Panc1 (cell line): ENCODE measurements around the gene KLK14. TPM values are rescaled to one million over a fixed set of nuclear protein-coding genes. Genes with fewer than 3 reads are reported as not detected.

Experiments used
- ATAC-seq: fragments of 200-7000 bp; cut with Tn5 transposase; 2 replicates; pipeline ENCODE4 v1.9.1; 2020; ENCODE audit warnings: mild to moderate bottlenecking, moderate library complexity
- BruUV-seq: library from RNA; stranded (reverse); fragments of 400-500 nt; replicated peaks from 2 replicates; lab custom pipeline; 2021; lab: Mats Ljungman, UMichigan
- CTCF ChIA-PET: fragments of 300-600 bp; sonication (Branson Sonifier 250); formaldehyde crosslinking; loops from one replicate; lab custom pipeline; 2022; ENCODE audit warnings: antibody characterized with exemption; lab: Charles Lee
- POLR2A ChIA-PET: fragments of 300-600 bp; sonication (Branson Sonifier 250); formaldehyde crosslinking; loops from one replicate; lab custom pipeline; 2022; ENCODE audit warnings: antibody characterized with exemption; lab: Charles Lee
- DNase-seq: peaks from one replicate; pipeline ENCODE4 v3.0.0-alpha.2; 2010; ENCODE audit warnings: low read depth, low spot score
- H3K27ac ChIP-seq: 2 replicates; pipeline ENCODE4 v1.5.1; 2011; ENCODE audit warnings: mild to moderate bottlenecking, low read length, inconsistent platforms
- H3K27me3 ChIP-seq: fragments of 200-500 bp; sonication (Bioruptor generic); 2 replicates; pipeline ENCODE4 v1.6.0; 2014; ENCODE audit warnings: low read length, inconsistent platforms; ENCODE audit not compliant: control insufficient read depth, insufficient read depth
- H3K36me3 ChIP-seq: fragments of 200-500 bp; sonication (Bioruptor generic); 2 replicates; pipeline ENCODE4 v1.5.1; 2014; ENCODE audit warnings: inconsistent platforms, mild to moderate bottlenecking, low read length, moderate library complexity; ENCODE audit not compliant: control insufficient read depth, insufficient read depth
- H3K4me1 ChIP-seq: 2 replicates; pipeline ENCODE4 v1.5.1; 2011; ENCODE audit warnings: inconsistent platforms, mild to moderate bottlenecking, low read length, moderate library complexity; ENCODE audit not compliant: control insufficient read depth, insufficient read depth
- H3K4me3 ChIP-seq, 2 experiments: 2 replicates each; pipeline ENCODE4 v1.5.1; 2011 to 2012; ENCODE audit warnings: low read depth in 2 of 2, low read length in 2 of 2, mild to moderate bottlenecking in 2 of 2, inconsistent platforms in 1 of 2, moderate library complexity in 1 of 2
- H3K9me3 ChIP-seq: fragments of 200-500 bp; sonication (Bioruptor generic); 2 replicates; pipeline ENCODE4 v1.5.1; 2014; ENCODE audit warnings: low read depth, mild to moderate bottlenecking, inconsistent platforms, low read length, moderate library complexity; ENCODE audit not compliant: control insufficient read depth, insufficient read depth
- POLR2AphosphoS5 ChIP-seq: IDR thresholded peaks from 2 replicates; pipeline ENCODE4 v1.6.1; 2012; ENCODE audit warnings: mild to moderate bottlenecking, low read depth, low read length, moderate library complexity
- SIN3A ChIP-seq: IDR thresholded peaks from 2 replicates; pipeline ENCODE4 v1.6.1; 2012; ENCODE audit warnings: low read depth, mild to moderate bottlenecking, low read length, moderate library complexity, borderline replicate concordance; ENCODE audit not compliant: insufficient read depth
- TCF7L2 ChIP-seq: IDR thresholded peaks from 2 replicates; pipeline ENCODE4 v1.6.1; 2011; ENCODE audit warnings: mild to moderate bottlenecking, low read depth, low read length, inconsistent platforms
- in situ Hi-C: cut with HindIII; loops from 2 replicates; pipeline ENCODE4 v1.10.0; 2016; ENCODE audit warnings: low sequenced_read_pairs, low pct_unique_long_range_greater_than_20kb
- intact Hi-C: fragments of 100-400 bp; cut with micrococcal nuclease; formaldehyde crosslinking; loops from one replicate; pipeline ENCODE4 v1.10.0; 2022; ENCODE audit not compliant: unreplicated experiment
- total RNA-seq: library from RNA; stranded (reverse); gene quantifications from one replicate; pipeline ENCODE4 v1.2.1, GENCODE V29; 2021; ENCODE audit not compliant: unreplicated experiment
- TF ChIP-seq, protein P1 (sequence below), 2 experiments: IDR thresholded peaks; 2 replicates each; pipeline ENCODE4 v1.6.1; 2011 to 2012; ENCODE audit warnings: low read depth in 2 of 2, control low read depth in 1 of 2, low read length in 1 of 2, mild to moderate bottlenecking in 1 of 2, moderate library complexity in 1 of 2; ENCODE audit not compliant: insufficient read depth in 1 of 2
- TF ChIP-seq, protein P2 (sequence below): fragments of 450-650 bp; IDR thresholded peaks from 2 replicates; pipeline ENCODE4 v1.5.1; 2017; ENCODE audit warnings: mild to moderate bottlenecking

KLK14 gene
- total RNA-seq, 1 experiment from 2014 or later = not detected

GRCh38 chr19:51070334-51071094 lies 12.2 kb downstream of the KLK14 start:
- Histone ChIP-seq H3K4me3 (no peak overlapping the region), H3K4me1 (no peaks in the 10 kb centered on the region), H3K27ac (no peak overlapping the region), H3K36me3 (no peaks in the 10 kb centered on the region), H3K9me3 (0 out of 2 replicates have a peak, but pooled peaks cover 4% of the 10 kb centered on the region), H3K27me3 (no peaks in the 10 kb centered on the region)
- no peak for ATAC-seq
- CTCF ChIA-PET = no interaction called here
- intact Hi-C loops = no loop called here
- BruUV-seq = no TSS peak
- no peak for DNase-seq
- no peak for TF ChIP-seq TCF7L2
- TF ChIP-seq, protein P1, sequence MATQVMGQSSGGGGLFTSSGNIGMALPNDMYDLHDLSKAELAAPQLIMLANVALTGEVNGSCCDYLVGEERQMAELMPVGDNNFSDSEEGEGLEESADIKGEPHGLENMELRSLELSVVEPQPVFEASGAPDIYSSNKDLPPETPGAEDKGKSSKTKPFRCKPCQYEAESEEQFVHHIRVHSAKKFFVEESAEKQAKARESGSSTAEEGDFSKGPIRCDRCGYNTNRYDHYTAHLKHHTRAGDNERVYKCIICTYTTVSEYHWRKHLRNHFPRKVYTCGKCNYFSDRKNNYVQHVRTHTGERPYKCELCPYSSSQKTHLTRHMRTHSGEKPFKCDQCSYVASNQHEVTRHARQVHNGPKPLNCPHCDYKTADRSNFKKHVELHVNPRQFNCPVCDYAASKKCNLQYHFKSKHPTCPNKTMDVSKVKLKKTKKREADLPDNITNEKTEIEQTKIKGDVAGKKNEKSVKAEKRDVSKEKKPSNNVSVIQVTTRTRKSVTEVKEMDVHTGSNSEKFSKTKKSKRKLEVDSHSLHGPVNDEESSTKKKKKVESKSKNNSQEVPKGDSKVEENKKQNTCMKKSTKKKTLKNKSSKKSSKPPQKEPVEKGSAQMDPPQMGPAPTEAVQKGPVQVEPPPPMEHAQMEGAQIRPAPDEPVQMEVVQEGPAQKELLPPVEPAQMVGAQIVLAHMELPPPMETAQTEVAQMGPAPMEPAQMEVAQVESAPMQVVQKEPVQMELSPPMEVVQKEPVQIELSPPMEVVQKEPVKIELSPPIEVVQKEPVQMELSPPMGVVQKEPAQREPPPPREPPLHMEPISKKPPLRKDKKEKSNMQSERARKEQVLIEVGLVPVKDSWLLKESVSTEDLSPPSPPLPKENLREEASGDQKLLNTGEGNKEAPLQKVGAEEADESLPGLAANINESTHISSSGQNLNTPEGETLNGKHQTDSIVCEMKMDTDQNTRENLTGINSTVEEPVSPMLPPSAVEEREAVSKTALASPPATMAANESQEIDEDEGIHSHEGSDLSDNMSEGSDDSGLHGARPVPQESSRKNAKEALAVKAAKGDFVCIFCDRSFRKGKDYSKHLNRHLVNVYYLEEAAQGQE (IDR thresholded peaks at IDR 0.05; ENCODE audit: insufficient read depth in 1 of 2, low read depth in 2 of 2, low read length in 1 of 2) = no peak
- no peak for TF ChIP-seq SIN3A
- TF ChIP-seq, protein P2, sequence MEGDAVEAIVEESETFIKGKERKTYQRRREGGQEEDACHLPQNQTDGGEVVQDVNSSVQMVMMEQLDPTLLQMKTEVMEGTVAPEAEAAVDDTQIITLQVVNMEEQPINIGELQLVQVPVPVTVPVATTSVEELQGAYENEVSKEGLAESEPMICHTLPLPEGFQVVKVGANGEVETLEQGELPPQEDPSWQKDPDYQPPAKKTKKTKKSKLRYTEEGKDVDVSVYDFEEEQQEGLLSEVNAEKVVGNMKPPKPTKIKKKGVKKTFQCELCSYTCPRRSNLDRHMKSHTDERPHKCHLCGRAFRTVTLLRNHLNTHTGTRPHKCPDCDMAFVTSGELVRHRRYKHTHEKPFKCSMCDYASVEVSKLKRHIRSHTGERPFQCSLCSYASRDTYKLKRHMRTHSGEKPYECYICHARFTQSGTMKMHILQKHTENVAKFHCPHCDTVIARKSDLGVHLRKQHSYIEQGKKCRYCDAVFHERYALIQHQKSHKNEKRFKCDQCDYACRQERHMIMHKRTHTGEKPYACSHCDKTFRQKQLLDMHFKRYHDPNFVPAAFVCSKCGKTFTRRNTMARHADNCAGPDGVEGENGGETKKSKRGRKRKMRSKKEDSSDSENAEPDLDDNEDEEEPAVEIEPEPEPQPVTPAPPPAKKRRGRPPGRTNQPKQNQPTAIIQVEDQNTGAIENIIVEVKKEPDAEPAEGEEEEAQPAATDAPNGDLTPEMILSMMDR = no peak
- no peak for TF ChIP-seq POLR2AphosphoS5
- POLR2A ChIA-PET = interaction anchor here (0.5 kb wide), 1 partner anchor 325 kb away, joined by 8 read pairs; no protein-coding TSS in a partner anchor
- in situ Hi-C loops = no loop called here

- DNase-seq (no peak), ATAC-seq (no peak)
- TF ChIP-seq TCF7L2 (no peak), SIN3A (no peak), POLR2AphosphoS5 (no peak)
- TF ChIP-seq, protein P2 = no peak
- TF ChIP-seq, protein P1 (IDR thresholded peaks at IDR 0.05; ENCODE audit: insufficient read depth in 1 of 2, low read depth in 2 of 2, low read length in 1 of 2) = no peak
- Histone ChIP-seq H3K4me1 (no peaks in the 10 kb centered on the region), H3K9me3 (no peaks in the 10 kb centered on the region), H3K36me3 (no peaks in the 10 kb centered on the region), H3K27ac (no peak overlapping the region), H3K4me3 (no peak overlapping the region), H3K27me3 (no peaks in the 10 kb centered on the region)
- no TSS peak for BruUV-seq
- POLR2A ChIA-PET = no interaction called here
- intact Hi-C loops = no loop called here
- CTCF ChIA-PET = no interaction called here
- in situ Hi-C loops = no loop called here
Observed at GRCh38 chr19:51066393-51067186, 16.1 kb downstream of the KLK14 start.
